DOHH2 (cell line): ENCODE data around the gene BICRA.
"Not testable (repeated sequence)": the region's sequence is repeated elsewhere in the genome, so short reads cannot be mapped to it uniquely, and the experiment has no call there.

Source experiments
- H3F3A ChIP-seq: fragments of 200-600 bp; sonication (generic), shearing (Covaris generic); 2 replicates; pipeline ENCODE4 v1.6.0; 2016; ENCODE audit warnings: antibody characterized with exemption, mild to moderate bottlenecking; ENCODE audit not compliant: control insufficient read depth, insufficient read depth
- H3K27ac ChIP-seq: fragments of 200-600 bp; sonication (generic); 2 replicates; pipeline ENCODE4 v1.5.1; 2014; ENCODE audit warnings: low read depth, mild to moderate bottlenecking, low read length, moderate library complexity
- H3K27me3 ChIP-seq: fragments of 200-600 bp; sonication (generic); 2 replicates; pipeline ENCODE4 v1.6.1; 2014; ENCODE audit warnings: mild to moderate bottlenecking, low read length, mixed read lengths; ENCODE audit not compliant: control insufficient read depth
- H3K36me3 ChIP-seq: fragments of 200-600 bp; sonication (generic); 2 replicates; pipeline ENCODE4 v1.6.1; 2014; ENCODE audit warnings: mild to moderate bottlenecking, low read length, moderate library complexity, mixed read lengths; ENCODE audit not compliant: control insufficient read depth
- H3K4me1 ChIP-seq: fragments of 200-600 bp; sonication (generic); 2 replicates; pipeline ENCODE4 v1.6.1; 2014; ENCODE audit warnings: mild to moderate bottlenecking, low read length, mixed read lengths; ENCODE audit not compliant: control insufficient read depth
- H3K4me2 ChIP-seq: fragments of 200-600 bp; sonication (generic); 2 replicates; pipeline ENCODE4 v1.6.0; 2014; ENCODE audit warnings: mild to moderate bottlenecking, low read length, moderate library complexity
- H3K4me3 ChIP-seq: fragments of 200-600 bp; sonication (generic); 2 replicates; pipeline ENCODE4 v1.5.1; 2014; ENCODE audit warnings: mild to moderate bottlenecking, low read length, mixed read lengths
- H3K79me2 ChIP-seq: fragments of 200-600 bp; sonication (generic); 2 replicates; pipeline ENCODE4 v1.6.1; 2014; ENCODE audit warnings: mild to moderate bottlenecking, low read length, mixed read lengths; ENCODE audit not compliant: control insufficient read depth
- H3K9me2 ChIP-seq: fragments of 200-600 bp; sonication (generic); replicated peaks from 2 replicates; pipeline ENCODE4 v1.6.1; 2014; ENCODE audit warnings: mild to moderate bottlenecking, low read length, mixed read lengths; ENCODE audit not compliant: control insufficient read depth
- H3K9me3 ChIP-seq: fragments of 200-600 bp; sonication (generic); 2 replicates; pipeline ENCODE4 v1.6.1; 2014; ENCODE audit warnings: antibody characterized with exemption, low read length, mixed read lengths; ENCODE audit not compliant: control insufficient read depth, insufficient read depth
- H4K20me1 ChIP-seq: fragments of 200-600 bp; sonication (generic); 2 replicates; pipeline ENCODE4 v1.6.0; 2014; ENCODE audit warnings: low read depth, mild to moderate bottlenecking, antibody characterized with exemption, low read length, moderate library complexity; ENCODE audit not compliant: control insufficient read depth, insufficient read depth
- CTCF ChIP-seq: fragments of 200-600 bp; sonication (generic); IDR thresholded peaks from one replicate; pipeline ENCODE4 v1.5.1; 2014; ENCODE audit warnings: antibody characterized with exemption, mild to moderate bottlenecking, low read depth, low read length; ENCODE audit not compliant: poor library complexity, severe bottlenecking
- EZH2phosphoT487 ChIP-seq: fragments of 200-600 bp; sonication (generic); IDR thresholded peaks from 2 replicates; pipeline ENCODE4 v1.6.1; 2017; ENCODE audit warnings: borderline replicate concordance, mild to moderate bottlenecking, antibody characterized with exemption, low read length, moderate library complexity, mixed read lengths

The BICRA gene

GRCh38 chr19:47725759-47726401 lies 116.9 kb downstream of the BICRA start:
- no peaks in the 10 kb centered on the region for H3K9me2 ChIP-seq
- H3K27ac ChIP-seq = no peak overlapping the region
- no peaks in the 10 kb centered on the region for H4K20me1 ChIP-seq
- H3F3A ChIP-seq = no peaks in the 10 kb centered on the region
- peaks cover 14% of the 10 kb centered on the region; the same call in 1 of the 2 replicates for H3K4me1 ChIP-seq
- no peaks in the 10 kb centered on the region for H3K79me2 ChIP-seq
- H3K4me2 ChIP-seq = no peak overlapping the region
- H3K27me3 ChIP-seq = peaks cover 11% of the 10 kb centered on the region
- no peaks in the 10 kb centered on the region for H3K9me3 ChIP-seq
- no peaks in the 10 kb centered on the region for H3K36me3 ChIP-seq
- TF ChIP-seq CTCF (no peak), EZH2phosphoT487 (no peak)
- no peak overlapping the region for H3K4me3 ChIP-seq

- H4K20me1 ChIP-seq = no peaks in the 10 kb centered on the region
- no peaks in the 10 kb centered on the region for H3K36me3 ChIP-seq
- no peaks in the 10 kb centered on the region for H3F3A ChIP-seq
- no peaks in the 10 kb centered on the region for H3K79me2 ChIP-seq
- H3K9me3 ChIP-seq = no peaks in the 10 kb centered on the region
- TF ChIP-seq CTCF (no peak), EZH2phosphoT487 (no peak)
- peaks cover 14% of the 10 kb centered on the region; the same call in 1 of the 2 replicates for H3K4me1 ChIP-seq
- peaks cover 11% of the 10 kb centered on the region for H3K27me3 ChIP-seq
- no peak overlapping the region for H3K4me2 ChIP-seq
- H3K27ac ChIP-seq = no peak overlapping the region
- no peak overlapping the region for H3K4me3 ChIP-seq
- H3K9me2 ChIP-seq = no peaks in the 10 kb centered on the region
These were observed 117.5 kb downstream of the BICRA start for GRCh38 chr19:47726467-47726866.

- not testable (repeated sequence) for H3K79me2 ChIP-seq, H4K20me1 ChIP-seq, H3K4me1 ChIP-seq, H3K27ac ChIP-seq, H3K9me3 ChIP-seq, H3K9me2 ChIP-seq, H3K36me3 ChIP-seq, H3K27me3 ChIP-seq, H3K4me2 ChIP-seq, H3F3A ChIP-seq, H3K4me3 ChIP-seq
These were observed 119.4 kb downstream of the BICRA start for GRCh38 chr19:47728295-47728694.

GRCh38 chr19:47729468-47729798 lies 120.5 kb downstream of the BICRA start:
- Histone ChIP-seq H3F3A (no peaks in the 10 kb centered on the region), H3K4me1 (peaks cover 8% of the 10 kb centered on the region; the same call in 1 of the 2 replicates), H3K9me3 (no peaks in the 10 kb centered on the region), H3K27ac (no peak overlapping the region), H3K4me2 (no peak overlapping the region), H3K9me2 (no peaks in the 10 kb centered on the region), H3K27me3 (peaks cover 6% of the 10 kb centered on the region), H3K36me3 (no peaks in the 10 kb centered on the region), H4K20me1 (no peaks in the 10 kb centered on the region), H3K79me2 (no peaks in the 10 kb centered on the region), H3K4me3 (no peak overlapping the region)
- TF ChIP-seq EZH2phosphoT487 = no peak
- TF ChIP-seq CTCF = no peak
